IMR-90 (cell line): Measurements from ENCODE around the gene NF2. TPM values are rescaled to one million over a fixed set of nuclear protein-coding genes. Genes with fewer than 3 reads are reported as not detected.

Source experiments
- ATAC-seq: fragments of 200-7000 bp; cut with Tn5 transposase; 2 replicates; pipeline ENCODE4 v1.9.1; 2020; ENCODE audit warnings: low read depth, mild to moderate bottlenecking, moderate library complexity
- BruUV-seq: library from RNA; stranded (reverse); fragments of 400-500 nt; replicated peaks from 2 replicates; lab custom pipeline; 2021; lab: Mats Ljungman, UMichigan
- CTCF ChIA-PET: fragments of 300-600 bp; formaldehyde crosslinking; extraction: SDS; loops from one replicate; lab custom pipeline; 2021; ENCODE audit warnings: antibody characterized with exemption; lab: Yijun Ruan, JAX
- POLR2A ChIA-PET: fragments of 300-600 bp; sonication (Branson Sonifier 250); formaldehyde crosslinking; loops from one replicate; lab custom pipeline; 2022; ENCODE audit warnings: antibody characterized with exemption; ENCODE audit not compliant: unreplicated experiment; lab: Charles Lee
- DNase-seq: peaks from one replicate; pipeline ENCODE4 v3.0.0; 2013
- H2AFZ ChIP-seq: replicated peaks from 2 replicates; pipeline ENCODE3; 2013; ENCODE audit warnings: low read length, mild to moderate bottlenecking; ENCODE audit not compliant: poor library complexity
- H2AK5ac ChIP-seq: 2 replicates; pipeline ENCODE4 v1.6.1; 2013; ENCODE audit warnings: low read depth, low read length, inconsistent platforms
- H2AK9ac ChIP-seq: replicated peaks from 2 replicates; pipeline ENCODE3; 2013; ENCODE audit warnings: mild to moderate bottlenecking, low read depth, low read length, moderate library complexity; ENCODE audit not compliant: poor library complexity
- H2BK120ac ChIP-seq: 2 replicates; pipeline ENCODE4 v1.6.1; 2013; ENCODE audit warnings: low read depth, low read length, inconsistent platforms
- H2BK15ac ChIP-seq: 3 replicates; pipeline ENCODE4 v1.6.1; 2013; ENCODE audit warnings: low read depth, low read length, inconsistent platforms
- H2BK20ac ChIP-seq: 2 replicates; pipeline ENCODE4 v1.6.1; 2013; ENCODE audit warnings: low read depth, mild to moderate bottlenecking, inconsistent platforms, low read length, moderate library complexity
- H2BK5ac ChIP-seq: 2 replicates; pipeline ENCODE4 v1.6.1; 2013; ENCODE audit warnings: mild to moderate bottlenecking, low read depth, low read length, inconsistent platforms; ENCODE audit not compliant: poor library complexity, severe bottlenecking
- H3K14ac ChIP-seq: replicated peaks from 2 replicates; pipeline ENCODE4 v1.6.1; 2013; ENCODE audit warnings: low read depth, low read length, inconsistent platforms
- H3K18ac ChIP-seq: 2 replicates; pipeline ENCODE4 v1.6.1; 2013; ENCODE audit warnings: low read depth, low read length, control low read depth
- H3K23ac ChIP-seq: 2 replicates; pipeline ENCODE4 v1.6.1; 2013; ENCODE audit warnings: low read depth, low read length, inconsistent platforms
- H3K27ac ChIP-seq: 2 replicates; pipeline ENCODE4 v1.5.1; 2013; ENCODE audit warnings: mild to moderate bottlenecking, control low read depth, low read length; ENCODE audit not compliant: insufficient read depth
- H3K27me3 ChIP-seq: 2 replicates; pipeline ENCODE4 v1.6.1; 2013; ENCODE audit warnings: low read length; ENCODE audit not compliant: control insufficient read depth, insufficient read depth
- H3K36me3 ChIP-seq: 2 replicates; pipeline ENCODE4 v1.6.1; 2013; ENCODE audit warnings: low read length, mixed read lengths; ENCODE audit not compliant: control insufficient read depth, insufficient read depth
- H3K4ac ChIP-seq: 2 replicates; pipeline ENCODE4 v1.6.1; 2013; ENCODE audit warnings: low read depth, low read length, inconsistent platforms
- H3K4me1 ChIP-seq: 2 replicates; pipeline ENCODE4 v1.6.1; 2013; ENCODE audit warnings: low read length, mixed read lengths; ENCODE audit not compliant: control insufficient read depth, insufficient read depth
- H3K4me2 ChIP-seq: 2 replicates; pipeline ENCODE4 v1.6.1; 2013; ENCODE audit warnings: low read depth, mild to moderate bottlenecking, control low read depth, low read length, moderate library complexity
- H3K4me3 ChIP-seq: 2 replicates; pipeline ENCODE4 v1.5.1; 2013; ENCODE audit warnings: low read depth, mild to moderate bottlenecking, control low read depth, low read length, moderate library complexity; ENCODE audit not compliant: insufficient read depth
- H3K56ac ChIP-seq: 2 replicates; pipeline ENCODE4 v1.6.1; 2013; ENCODE audit warnings: low read length, inconsistent platforms; ENCODE audit not compliant: insufficient read depth; ENCODE audit errors: extremely low read depth
- H3K79me1 ChIP-seq, 2 experiments: 2 replicates each; pipeline ENCODE4 v1.6.1; 2013; ENCODE audit warnings: low read length in 2 of 2, inconsistent platforms in 1 of 2, low read depth in 1 of 2
- H3K9ac ChIP-seq: 2 replicates; pipeline ENCODE4 v1.6.1; 2013; ENCODE audit warnings: low read depth, low read length, control low read depth
- H3K9me1 ChIP-seq: 2 replicates; pipeline ENCODE4 v1.6.1; 2013; ENCODE audit warnings: low read length, inconsistent platforms; ENCODE audit not compliant: insufficient read depth
- H3K9me3 ChIP-seq: 2 replicates; pipeline ENCODE4 v1.6.1; 2013; ENCODE audit warnings: low read length; ENCODE audit not compliant: control insufficient read depth, insufficient read depth
- H4K20me1 ChIP-seq: 2 replicates; pipeline ENCODE4 v1.6.1; 2013; ENCODE audit warnings: low read length, inconsistent platforms; ENCODE audit not compliant: insufficient read depth
- H4K5ac ChIP-seq: 2 replicates; pipeline ENCODE4 v1.6.1; 2013; ENCODE audit warnings: mild to moderate bottlenecking, low read depth, low read length, control low read depth
- H4K8ac ChIP-seq, 2 experiments: 2 replicates each; pipeline ENCODE4 v1.6.1; 2013; ENCODE audit warnings: low read depth in 2 of 2, low read length in 2 of 2, control low read depth in 1 of 2, inconsistent platforms in 1 of 2
- H4K91ac ChIP-seq: 2 replicates; pipeline ENCODE4 v1.6.1; 2013; ENCODE audit warnings: low read depth, low read length, inconsistent platforms; ENCODE audit not compliant: insufficient read depth
- CEBPB ChIP-seq: IDR thresholded peaks from 2 replicates; pipeline ENCODE4 v1.6.1; 2012; ENCODE audit warnings: low read depth, low read length, improper control_type of control experiment
- FOS ChIP-seq: fragments of 150-350 bp; IDR thresholded peaks from 2 replicates; pipeline ENCODE4 v1.6.1; 2016; ENCODE audit warnings: low read depth, low read length
- MXI1 ChIP-seq: IDR thresholded peaks from 2 replicates; pipeline ENCODE4 v1.6.1; 2012; ENCODE audit warnings: low read depth, mild to moderate bottlenecking, low read length, moderate library complexity, borderline replicate concordance
- NFE2L2 ChIP-seq: fragments of 150-350 bp; IDR thresholded peaks from 2 replicates; pipeline ENCODE4 v1.6.1; 2016; ENCODE audit warnings: low read depth, mild to moderate bottlenecking, low read length
- RFX5 ChIP-seq: IDR thresholded peaks from 2 replicates; pipeline ENCODE4 v1.8.0; 2012; ENCODE audit warnings: low read depth, mild to moderate bottlenecking, low read length, moderate library complexity
- WGBS, 2 experiments: methylation state at CpG; one replicate each; pipeline versions ENCODE4 v1.1.5 to v1.1.7; 2013; ENCODE audit warnings: missing lambda C conversion rate in 2 of 2; ENCODE audit not compliant: insufficient read length in 1 of 2; ENCODE audit errors: extremely low coverage in 2 of 2; 5-methylcytosine and 5-hydroxymethylcytosine counted together
- dilution Hi-C: fragments of 300-500 bp; cut with HindIII; formaldehyde crosslinking; loops from one replicate; pipeline ENCODE4 v1.14.3; 2018; ENCODE audit warnings: low sequenced_read_pairs; ENCODE audit not compliant: unreplicated experiment
- in situ Hi-C: fragments of 300-500 bp; cut with MboI; formaldehyde crosslinking; loops from 3 replicates; pipeline ENCODE4 v1.14.3; 2019; ENCODE audit warnings: low sequenced_read_pairs, inconsistent platforms, mixed read lengths
- intact Hi-C: fragments of 100-400 bp; cut with micrococcal nuclease; formaldehyde crosslinking; loops from 2 replicates; pipeline ENCODE4 v1.10.0; 2022
- polyA plus RNA-seq, 3 experiments: library from polyadenylated mRNA; depleted of rRNA; stranded (reverse); fragments of >200 nt; gene quantifications; 2 replicates each; pipeline ENCODE4 v1.2.3, GENCODE V29; 2012; ENCODE audit warnings: low replicate concordance in 1 of 3
- total RNA-seq: library from RNA; depleted of rRNA; stranded (reverse); fragments of >200 nt; gene quantifications from 2 replicates; pipeline ENCODE4 v1.2.3, GENCODE V29; 2012
- TF ChIP-seq, protein P1 (sequence below): fragments of 150-350 bp; IDR thresholded peaks from 2 replicates; pipeline ENCODE4 v1.6.1; 2017; ENCODE audit warnings: mild to moderate bottlenecking, antibody characterized with exemption, low read length, low read depth
- TF ChIP-seq, protein P2 (sequence below): fragments of 150-350 bp; IDR thresholded peaks from 2 replicates; pipeline ENCODE4 v1.6.1; 2016; ENCODE audit warnings: low read depth, mild to moderate bottlenecking, low read length, moderate library complexity, borderline replicate concordance

Gene NF2
- total and polyA plus RNA-seq, 2 of the 4 experiments (the other 2 are of a cell fraction): 59.0 to 151 TPM

GRCh38 chr22:29633514-29634312 lies 30.3 kb downstream of the NF2 start:
- peak overlapping the region; percentile 60; the same call in 1 of the 2 replicates for H3K23ac ChIP-seq
- H3K4me3 ChIP-seq: no peak overlapping the region
- no CpG with 5 or more reads among the region's 6 CpGs for WGBS, 2 experiments
- ChIA-PET POLR2A (no interaction called here), CTCF (no interaction called here)
- H2BK20ac ChIP-seq: no peak overlapping the region
- H2AFZ ChIP-seq: no peak overlapping the region
- no peak overlapping the region for H3K18ac ChIP-seq
- H3K4me2 ChIP-seq: no peak overlapping the region
- no peak overlapping the region for H2BK5ac ChIP-seq
- in situ Hi-C loops: loop anchor here (10.0 kb wide), 2 partner anchors 371 to 451 kb away; partner anchors contain the start of gene HORMAD2
- BruUV-seq: no TSS peak
- no peak overlapping the region for H3K9ac ChIP-seq
- H4K8ac ChIP-seq: 0 out of 4 replicates have a peak overlapping the region, but pooled peaks of 1 of the 2 experiments have one; percentile 4
- TF ChIP-seq RFX5: no peak
- TF ChIP-seq, protein P1, sequence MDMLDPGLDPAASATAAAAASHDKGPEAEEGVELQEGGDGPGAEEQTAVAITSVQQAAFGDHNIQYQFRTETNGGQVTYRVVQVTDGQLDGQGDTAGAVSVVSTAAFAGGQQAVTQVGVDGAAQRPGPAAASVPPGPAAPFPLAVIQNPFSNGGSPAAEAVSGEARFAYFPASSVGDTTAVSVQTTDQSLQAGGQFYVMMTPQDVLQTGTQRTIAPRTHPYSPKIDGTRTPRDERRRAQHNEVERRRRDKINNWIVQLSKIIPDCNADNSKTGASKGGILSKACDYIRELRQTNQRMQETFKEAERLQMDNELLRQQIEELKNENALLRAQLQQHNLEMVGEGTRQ: no peak
- TF ChIP-seq, protein P2, sequence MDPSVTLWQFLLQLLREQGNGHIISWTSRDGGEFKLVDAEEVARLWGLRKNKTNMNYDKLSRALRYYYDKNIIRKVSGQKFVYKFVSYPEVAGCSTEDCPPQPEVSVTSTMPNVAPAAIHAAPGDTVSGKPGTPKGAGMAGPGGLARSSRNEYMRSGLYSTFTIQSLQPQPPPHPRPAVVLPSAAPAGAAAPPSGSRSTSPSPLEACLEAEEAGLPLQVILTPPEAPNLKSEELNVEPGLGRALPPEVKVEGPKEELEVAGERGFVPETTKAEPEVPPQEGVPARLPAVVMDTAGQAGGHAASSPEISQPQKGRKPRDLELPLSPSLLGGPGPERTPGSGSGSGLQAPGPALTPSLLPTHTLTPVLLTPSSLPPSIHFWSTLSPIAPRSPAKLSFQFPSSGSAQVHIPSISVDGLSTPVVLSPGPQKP: no peak
- TF ChIP-seq MXI1: no peak
- no peak for TF ChIP-seq CEBPB
- peak; percentile 72 for TF ChIP-seq NFE2L2
- TF ChIP-seq FOS: no peak
- H4K20me1 ChIP-seq: peaks cover 44% of the 10 kb centered on the region
- no peak overlapping the region for H3K56ac ChIP-seq
- peak overlapping the region; percentile 17; the same call in 1 of the 2 replicates for H3K4ac ChIP-seq
- no peaks in the 10 kb centered on the region for H3K27me3 ChIP-seq
- peaks cover 11% of the 10 kb centered on the region for H3K4me1 ChIP-seq
- peak overlapping the region; percentile 6; the same call in 1 of the 2 replicates for H3K14ac ChIP-seq
- H2BK15ac ChIP-seq: peak overlapping the region; percentile 19; the same call in 1 of the 3 replicates
- no peaks in the 10 kb centered on the region for H3K9me3 ChIP-seq
- DNase-seq (peak; percentile 26), ATAC-seq (no peak)
- H4K91ac ChIP-seq: no peak overlapping the region
- H3K36me3 ChIP-seq: peaks cover 5% of the 10 kb centered on the region
- H3K27ac ChIP-seq: no peak overlapping the region
- H2AK9ac ChIP-seq: peak overlapping the region; percentile 17
- peak overlapping the region; percentile 11; the same call in 1 of the 2 replicates for H2AK5ac ChIP-seq
- no peak overlapping the region for H4K5ac ChIP-seq
- H2BK120ac ChIP-seq: no peak overlapping the region
- peaks cover 29% of the 10 kb centered on the region for H3K9me1 ChIP-seq
- dilution Hi-C loops: no loop called here
- intact Hi-C loops: no loop called here
- H3K79me1 ChIP-seq: peaks cover 71 to 92% of the 10 kb centered on the region in 2 experiments
